HG03097 (cell line): ENCODE measurements around the gene GRIK1.

Experiments used
- ATAC-seq: cut with Tn5 transposase; IDR thresholded peaks from one replicate; pipeline ENCODE4 v1.9.1; 2021; ENCODE audit not compliant: unreplicated experiment, low FRiP score

GRIK1 gene

DNA sequence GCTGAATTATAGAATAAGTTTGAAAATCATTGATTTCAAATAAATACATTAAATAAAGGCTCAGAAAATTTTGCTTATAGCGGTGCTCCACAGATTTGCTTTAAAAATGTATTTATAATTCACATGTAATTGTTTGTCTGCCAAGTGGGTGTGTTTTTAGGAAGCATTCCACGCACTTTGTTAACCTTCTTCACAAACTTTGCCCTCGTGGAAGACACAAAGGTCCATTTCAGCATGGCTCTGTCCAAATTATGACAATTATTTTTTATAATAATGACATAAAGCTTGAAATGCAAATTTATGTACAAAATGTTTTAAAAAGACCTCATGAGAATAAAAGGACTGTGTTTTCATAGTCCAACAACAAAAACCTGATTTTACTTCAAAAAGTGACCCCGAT, 146.1 kb downstream of the GRIK1 start:
- ATAC-seq, result no peak

DNA sequence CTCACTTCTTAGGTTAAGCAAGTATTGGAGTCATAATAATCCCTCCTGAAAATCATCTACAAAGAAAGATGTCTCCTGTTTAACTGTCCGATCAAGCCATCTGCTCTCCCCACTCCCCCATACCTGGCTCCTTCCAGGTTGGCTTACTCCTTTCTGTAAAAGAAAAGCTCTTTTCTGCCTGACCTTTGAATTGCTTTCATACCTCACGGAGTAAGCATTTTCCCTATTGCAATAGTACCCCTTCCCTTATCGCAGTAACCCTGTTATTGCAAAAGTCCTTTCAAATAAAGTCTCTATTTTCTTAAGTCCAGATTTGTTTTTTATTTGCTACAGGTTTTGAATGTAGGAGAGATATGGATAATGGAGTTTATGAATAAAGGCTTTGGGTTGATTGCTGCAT, 150.4 kb downstream of the GRIK1 start:
- no peak for ATAC-seq

DNA sequence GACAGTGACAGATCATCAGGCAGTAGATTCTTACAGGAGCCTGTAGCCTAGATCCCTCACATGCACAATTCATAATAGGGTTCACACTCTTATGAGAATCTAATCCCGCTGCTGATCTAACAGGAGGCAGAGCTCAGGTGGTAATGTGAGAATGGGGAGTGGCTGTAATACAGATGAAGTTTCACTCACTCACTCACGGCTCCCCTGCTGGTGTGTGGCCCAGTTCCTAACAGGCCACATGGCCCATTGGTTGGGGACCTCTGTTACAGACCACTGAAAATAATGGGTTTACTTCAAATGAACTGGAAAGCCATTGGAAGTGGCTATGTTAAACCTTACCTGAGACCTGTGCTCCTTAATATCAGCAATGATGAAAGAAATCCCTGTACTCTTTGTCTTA, 151.0 kb downstream of the GRIK1 start:
- no peak for ATAC-seq

DNA sequence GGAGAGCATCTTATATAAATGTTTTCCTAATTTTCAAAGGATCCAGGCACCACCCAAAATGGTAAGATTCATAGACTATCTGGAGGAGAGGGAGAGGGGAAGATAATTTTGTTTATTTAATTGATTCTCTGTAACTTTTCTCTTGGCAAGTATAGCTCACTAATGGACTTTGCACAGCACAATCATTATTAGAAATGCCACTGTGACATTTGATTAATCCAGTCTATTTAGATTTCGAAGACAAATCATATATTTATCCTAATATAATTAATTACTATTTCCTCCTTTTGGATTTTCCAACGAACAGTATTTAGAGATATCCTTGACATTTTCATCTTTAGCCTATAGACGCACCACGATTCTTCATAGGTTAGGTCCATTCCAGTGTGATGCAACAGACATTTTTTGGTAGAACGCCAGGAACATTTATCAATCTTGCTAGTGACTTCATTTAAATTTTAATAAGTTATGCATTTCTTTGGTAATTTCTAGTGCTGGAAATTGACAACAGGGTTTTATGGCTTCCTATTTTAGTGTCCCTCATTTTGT, 152.4 kb downstream of the GRIK1 start:
- ATAC-seq, result no peak

DNA sequence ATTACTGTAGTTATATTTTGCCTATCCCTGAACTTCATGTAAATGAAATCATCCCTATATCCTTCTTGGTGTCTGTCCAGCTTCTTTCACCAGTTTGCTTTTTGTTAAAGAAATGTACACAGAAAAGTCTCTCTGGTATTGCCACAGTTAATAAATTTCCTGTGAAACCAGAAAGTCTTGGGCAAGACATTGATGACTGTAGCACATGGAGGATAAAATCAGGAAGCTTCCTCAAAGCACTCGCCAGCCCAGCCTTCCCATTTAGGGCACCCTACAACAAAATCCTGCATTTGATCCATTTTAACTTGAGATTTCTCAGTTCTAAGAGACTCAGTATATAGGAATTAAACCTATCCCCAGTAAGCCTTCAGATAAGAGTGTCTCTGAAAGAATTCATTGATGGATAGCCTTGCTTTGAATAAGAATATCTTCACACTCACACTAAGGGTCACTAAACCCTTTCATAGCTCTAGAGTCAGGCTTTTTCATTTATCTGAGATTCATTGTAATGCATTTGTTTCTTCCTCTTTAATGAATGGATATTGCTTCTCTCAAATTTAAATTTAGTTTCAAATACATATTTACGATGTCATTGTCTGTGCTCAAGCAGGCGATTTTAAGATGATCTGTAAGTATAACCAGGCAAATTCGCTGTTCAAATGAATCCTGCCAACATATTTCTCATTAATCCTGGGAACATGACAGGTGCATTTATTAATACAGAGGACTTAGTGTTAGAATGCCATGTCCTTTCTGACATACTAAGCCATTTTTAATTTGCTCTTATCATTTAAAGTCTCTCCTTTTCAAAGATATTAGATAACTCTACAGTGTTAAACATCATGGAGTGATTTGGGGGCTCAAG, 153.1 kb downstream of the GRIK1 start:
- ATAC-seq, result no peak

DNA sequence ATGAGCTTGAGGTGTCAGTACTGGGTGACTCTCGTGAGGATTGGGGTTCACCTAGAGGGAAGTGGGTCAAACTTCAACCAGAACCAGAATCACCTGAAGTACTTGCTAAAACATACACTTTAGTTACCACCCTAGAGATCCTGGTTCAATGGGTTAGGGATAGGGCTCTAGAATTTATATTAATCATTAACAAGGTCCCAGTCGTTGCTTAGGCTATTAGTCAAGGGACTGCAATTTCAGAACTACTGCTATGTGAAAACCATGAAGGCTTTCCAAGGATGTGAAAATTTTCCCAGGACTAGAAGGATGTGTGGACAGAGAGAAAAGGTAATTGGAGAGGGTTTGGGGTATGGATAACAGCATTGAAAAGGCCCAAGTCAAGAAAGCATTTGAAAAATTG, 162.6 kb downstream of the GRIK1 start:
- ATAC-seq, result no peak

DNA sequence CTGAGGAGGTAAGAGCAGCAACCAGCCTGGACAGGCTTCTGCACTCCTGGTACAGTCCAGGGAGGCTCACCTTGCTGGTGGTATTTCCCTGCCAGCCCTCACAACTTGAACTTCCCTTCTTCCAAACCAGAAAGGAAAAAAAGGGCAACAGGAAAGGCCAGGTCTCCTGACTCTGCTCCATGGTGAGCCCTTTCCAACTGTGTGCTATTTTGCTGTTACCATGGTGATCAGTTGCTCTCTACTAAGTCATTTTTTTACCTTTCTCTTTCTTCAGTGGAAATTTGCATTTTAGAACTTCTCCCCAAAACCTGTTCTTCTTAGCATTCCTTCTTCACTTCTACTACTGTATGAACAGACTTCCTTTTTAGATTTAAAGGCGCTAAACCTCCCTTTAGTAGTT, 164.3 kb downstream of the GRIK1 start:
- ATAC-seq, result no peak

DNA sequence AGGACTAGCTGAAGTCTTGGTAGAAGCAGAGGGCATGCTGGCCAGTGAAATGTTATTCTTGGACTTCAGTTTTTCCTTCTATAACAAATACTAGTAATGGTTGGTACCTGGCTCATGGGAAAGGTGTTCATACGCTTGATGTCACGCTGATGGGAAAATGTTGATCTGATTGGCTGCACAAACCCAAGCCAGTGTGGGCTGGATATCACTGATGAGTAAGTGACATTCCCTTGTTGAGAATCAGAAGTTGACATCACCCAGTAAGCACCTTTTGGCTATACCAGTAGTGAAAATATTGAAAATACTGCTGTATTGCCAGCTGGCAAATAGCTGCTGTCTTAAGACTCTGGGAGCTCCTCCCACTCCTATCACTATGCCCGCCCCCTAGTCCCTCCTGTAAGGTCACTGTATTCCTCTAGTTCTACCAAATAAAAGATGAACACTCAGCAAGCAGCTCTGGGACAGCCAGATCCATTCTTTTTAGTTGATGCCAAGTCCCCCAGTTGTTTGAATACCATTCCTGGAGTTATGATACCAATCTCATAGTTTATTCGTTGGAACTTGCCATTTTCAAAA, 168.2 kb downstream of the GRIK1 start:
- ATAC-seq, result no peak

DNA sequence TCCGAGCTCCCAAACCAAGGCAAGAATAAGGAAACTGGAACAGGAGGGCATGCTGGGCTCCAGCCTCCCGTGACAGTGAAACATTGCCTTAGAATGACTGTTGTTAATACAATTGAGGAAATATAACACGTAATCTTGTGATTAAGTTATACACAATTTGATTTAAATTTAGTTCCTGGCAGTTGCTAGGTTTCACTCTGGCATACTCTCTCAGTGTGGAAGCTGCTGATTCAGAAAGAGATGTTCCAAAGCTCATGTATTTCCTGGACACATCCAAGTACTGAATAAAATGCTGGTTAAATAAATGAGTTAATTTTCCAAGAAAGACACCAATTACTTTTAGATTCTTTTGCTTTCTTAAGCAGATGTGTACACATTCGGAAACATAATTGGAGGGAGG, 176.1 kb downstream of the GRIK1 start:
- ATAC-seq, result no peak

DNA sequence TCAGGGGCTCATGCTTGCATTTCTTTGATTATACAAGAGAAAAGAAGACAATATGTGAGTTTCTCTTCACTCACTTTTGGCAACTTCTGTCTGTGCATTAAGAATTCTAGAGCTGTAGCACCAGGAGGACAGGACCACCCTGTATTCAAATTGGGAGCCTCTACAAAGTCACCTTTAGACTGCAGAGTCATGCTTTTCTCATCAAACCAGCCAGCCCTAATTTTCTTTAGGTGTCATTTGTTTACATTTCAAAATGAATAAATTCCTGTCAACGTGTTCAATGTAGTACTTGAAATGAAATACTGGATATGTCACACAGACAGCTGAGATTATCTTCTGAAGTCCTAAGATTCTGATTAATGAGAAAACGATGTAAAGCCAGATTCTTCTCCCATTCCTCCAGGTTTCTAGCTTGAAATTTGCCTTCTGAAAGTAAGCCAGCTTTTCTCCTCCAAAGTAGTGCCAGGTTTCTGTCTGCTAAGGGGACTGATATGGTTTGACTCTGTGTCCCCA, 177.2 kb downstream of the GRIK1 start:
- ATAC-seq, result no peak

DNA sequence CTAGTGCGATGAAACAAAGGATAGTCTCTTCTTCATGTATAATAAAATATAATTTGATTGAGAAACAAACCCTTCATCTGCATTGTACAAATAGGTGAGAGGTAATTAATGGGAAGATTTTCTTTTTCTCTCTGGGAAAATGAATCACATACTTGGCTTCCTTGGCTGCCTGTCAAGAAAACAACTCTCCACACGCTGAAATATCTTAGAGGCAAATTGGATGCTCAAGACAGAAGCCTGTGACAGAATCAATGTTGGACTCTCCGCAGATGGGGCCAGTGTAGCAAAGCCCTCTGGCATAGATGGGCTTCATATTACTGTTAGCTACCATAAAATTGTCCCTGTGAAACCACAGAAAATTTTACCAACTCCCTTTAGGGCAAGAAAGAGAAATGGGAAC, 186.6 kb downstream of the GRIK1 start:
- no peak for ATAC-seq

DNA sequence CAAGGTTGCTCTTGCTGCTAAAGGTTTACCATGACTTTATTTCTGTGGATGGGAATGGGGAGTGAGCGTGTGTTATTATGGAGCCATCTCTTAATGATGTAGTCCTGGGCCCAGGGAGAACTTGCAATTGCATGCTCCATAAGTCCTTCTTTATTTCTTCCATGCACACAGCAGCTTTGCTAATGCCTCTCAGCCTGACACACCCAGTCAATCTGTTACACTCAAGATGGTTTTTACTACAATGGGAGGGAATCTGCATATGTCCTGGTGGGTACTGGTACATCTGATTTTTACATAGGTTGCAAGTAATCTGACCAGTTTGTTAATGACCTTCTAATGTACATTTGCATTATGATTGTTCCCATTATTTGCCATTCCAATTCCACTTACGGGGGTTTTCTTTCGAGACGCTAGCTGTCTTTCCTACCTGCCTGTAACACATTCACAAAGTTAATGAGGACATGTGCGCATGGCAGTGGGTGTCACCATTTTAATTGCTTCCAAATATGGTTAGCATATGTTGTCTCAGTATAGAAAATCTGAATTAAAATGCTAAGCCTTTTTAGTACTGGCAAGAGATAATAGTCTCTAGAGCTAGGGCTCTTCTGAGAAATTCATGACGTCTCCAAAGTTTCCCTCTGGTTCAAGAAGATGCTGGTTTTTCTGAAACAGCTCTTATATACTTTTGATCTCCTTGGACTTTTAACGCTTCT, 188.2 kb downstream of the GRIK1 start:
- no peak for ATAC-seq

DNA sequence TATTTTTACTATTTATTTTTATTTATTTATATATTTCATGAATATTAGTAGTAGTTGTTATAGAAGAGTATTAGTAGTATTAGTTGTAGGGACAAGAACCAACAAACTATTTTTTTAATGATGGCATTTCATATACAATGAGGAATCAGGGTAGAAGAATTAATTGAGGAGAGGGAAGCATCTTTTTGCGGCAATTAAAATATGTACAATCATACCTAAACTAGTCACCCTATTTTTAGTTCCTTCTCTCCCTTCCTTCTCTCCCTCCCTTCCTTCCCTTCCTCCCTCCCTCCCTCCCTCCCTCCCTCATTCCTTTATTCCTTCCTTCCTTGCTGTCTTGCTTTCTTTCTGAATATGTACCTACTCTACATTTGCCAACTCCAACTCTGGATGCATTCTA, 189.8 kb downstream of the GRIK1 start:
- ATAC-seq, result no peak

DNA sequence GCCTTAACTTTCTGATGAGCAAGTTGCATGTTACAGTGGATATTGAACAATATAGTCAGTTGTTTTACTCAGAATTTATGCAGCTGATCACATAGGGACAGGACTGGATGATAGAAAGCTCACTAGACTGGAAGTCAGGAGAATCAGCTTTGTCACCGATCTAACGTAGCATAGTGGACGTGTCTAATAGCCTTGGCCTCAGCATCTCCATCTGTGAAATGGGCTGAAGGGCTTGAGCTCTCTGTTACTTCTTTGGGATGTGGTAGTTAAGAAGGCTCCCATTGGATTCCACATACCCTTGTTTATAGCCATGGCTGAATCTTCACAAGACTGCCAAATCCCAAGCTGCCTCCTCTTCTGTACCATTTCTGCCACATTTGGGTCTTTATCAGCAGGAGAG, 190.6 kb downstream of the GRIK1 start:
- ATAC-seq, result no peak

DNA sequence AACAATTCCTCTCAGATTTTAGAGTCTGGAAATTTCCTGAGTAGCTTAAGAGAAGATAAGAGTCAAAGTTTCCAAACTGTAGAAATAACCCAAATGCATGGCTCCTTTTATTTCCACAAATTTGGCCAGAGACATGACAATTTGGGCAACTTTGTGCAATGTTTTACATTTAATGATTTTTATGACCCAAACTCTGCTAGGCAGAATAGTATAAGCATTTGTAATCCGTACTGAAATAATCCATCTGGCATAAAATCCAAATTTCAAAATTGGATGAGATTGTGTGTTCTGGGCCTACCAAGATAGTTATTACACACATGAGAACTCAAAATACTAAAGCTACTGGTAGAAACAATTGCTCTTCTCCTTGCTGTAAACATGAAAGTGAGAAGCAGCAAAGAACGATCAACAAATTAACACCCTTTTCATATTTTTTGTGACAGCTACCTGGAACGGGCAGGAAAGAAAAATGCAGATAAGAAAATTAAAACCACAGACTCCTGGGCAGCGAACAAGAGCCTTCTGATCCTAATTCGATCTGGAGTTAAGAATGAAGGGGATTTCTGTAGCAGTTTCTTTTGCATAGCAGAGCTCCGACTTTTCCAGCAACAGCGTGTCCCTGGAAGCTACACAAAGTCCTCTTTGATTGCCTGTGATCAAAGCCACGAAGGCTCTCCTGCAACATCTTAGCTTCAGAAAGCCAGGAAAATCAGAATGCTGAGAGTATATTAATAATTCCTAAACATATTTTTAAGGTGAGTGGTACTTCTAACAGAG, 191.2 kb downstream of the GRIK1 start:
- ATAC-seq, result no peak

DNA sequence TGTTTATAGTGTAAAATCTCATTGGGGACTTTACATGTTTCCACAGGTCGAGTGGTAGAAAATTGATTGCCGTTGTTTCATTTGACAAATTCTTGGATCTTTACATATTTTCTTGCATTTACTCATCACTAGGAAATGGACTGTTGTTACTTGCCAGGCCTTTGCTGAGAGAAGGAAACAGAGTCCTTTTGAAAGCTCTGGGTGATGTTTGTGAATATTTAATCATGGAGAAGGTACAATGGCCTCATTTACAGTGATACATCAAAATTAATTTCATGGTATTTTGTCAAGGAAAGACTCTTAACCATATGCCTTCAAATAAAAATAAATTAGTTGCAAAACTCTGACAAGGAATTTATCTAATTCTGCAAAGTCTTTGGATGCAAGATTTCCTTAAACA, 198.0 kb downstream of the GRIK1 start:
- no peak for ATAC-seq

DNA sequence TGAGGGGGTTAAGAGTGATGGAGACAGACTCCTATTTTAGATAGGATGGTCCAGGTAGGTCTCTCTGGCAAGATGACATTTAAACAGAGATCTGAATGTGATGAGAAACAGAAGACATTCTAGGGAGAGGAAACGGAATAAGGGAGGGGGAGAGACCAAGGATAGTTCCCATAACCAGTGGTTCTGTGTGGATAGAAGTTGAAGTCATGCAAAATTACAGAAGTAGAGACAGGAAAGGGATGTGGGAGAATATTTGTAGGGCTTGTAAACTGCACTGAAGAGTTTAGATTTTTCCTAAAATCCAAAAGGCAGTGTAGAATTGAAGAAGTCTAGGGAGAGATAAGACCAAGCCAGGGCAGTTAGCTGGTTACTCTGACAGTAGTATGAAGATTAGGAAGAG, 200.6 kb downstream of the GRIK1 start:
- ATAC-seq, result no peak

DNA sequence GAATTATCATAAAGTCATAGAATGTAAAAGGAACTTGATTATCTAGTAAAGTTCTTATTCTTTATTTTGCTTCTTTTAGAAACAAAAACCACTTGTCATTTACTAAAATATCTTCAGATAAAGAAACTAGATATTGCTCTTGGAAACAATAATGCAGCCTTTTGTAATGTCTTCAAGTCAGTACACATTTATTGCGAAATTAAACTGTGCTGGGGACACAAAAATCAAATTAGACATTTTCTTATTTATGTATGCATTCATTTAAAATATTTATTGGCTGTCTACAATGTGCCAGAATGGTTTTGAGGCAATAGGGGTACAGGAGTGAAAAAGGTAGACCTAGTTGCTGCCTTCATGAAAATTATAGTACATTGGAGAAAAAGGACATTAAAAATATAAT, 201.1 kb downstream of the GRIK1 start:
- no peak for ATAC-seq

DNA sequence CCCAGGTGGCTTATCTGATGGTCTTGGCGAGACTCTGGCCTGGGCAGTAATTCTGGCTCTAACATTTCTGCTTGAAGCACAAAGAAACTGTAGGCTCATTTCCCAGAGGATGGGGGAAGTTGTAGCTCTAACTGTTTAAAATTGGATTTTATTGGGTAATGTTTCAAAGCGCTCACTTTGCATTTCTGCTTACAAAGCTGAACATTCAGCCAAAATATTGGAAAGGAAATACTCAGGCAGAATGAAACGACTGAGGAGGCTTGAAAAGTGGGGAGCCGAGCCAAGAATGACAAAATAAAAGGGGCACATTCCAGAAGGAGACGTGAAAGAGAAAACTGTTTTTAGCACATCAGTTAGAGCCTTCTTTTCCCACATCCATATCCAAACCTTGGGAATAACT, 202.6 kb downstream of the GRIK1 start:
- ATAC-seq, result no peak

DNA sequence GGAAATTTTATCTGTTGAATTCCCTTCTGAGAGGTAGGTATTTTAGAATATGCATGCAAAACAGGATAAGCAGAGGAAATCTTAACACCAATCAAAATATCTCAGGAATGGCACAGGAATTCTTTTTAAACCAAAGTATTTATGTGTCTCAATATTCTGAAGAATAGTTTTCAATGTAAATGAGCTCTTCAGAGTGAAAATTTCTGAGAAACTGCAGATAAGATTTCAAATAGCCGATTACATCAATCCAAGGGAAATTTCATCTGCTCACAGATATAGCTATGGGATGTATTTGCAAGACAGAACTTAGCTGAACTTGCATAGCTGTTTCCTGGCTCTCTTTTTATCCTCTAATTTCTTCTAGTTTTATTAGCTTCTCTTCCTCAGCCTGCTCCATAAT, 209.5 kb downstream of the GRIK1 start:
- no peak for ATAC-seq

DNA sequence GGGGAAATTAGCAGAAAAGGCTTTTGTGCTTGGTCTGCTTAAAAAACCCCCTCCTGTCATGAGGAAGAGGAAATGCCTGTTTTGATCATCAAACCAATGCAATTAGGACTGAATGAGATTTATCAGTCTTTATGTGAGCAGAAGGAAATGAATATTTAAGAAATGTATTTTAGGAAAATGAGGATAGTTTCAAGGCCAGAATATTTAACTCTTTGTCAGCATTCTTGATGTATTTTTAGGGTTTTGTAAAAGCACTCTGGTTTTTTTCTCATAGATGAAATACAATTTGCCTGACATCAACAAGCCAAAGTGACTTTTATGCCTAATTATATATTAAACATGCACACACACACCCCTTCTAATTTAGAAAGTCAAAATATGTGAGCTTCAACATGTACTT, 213.8 kb downstream of the GRIK1 start:
- ATAC-seq, result no peak
